Loucy (cell line): Measurements from ENCODE around the gene CASKIN2.

Source experiments
- EZH2phosphoT487 ChIP-seq: fragments of 200-600 bp; IDR thresholded peaks from 2 replicates; pipeline ENCODE4 v1.6.1; 2018; ENCODE audit warnings: antibody characterized with exemption, mild to moderate bottlenecking, moderate library complexity, borderline replicate concordance
- TF ChIP-seq, protein P1 (sequence below): fragments of 200-600 bp; sonication (generic); conservative IDR thresholded peaks from 2 replicates; pipeline ENCODE4 v1.5.1; 2014; ENCODE audit warnings: mild to moderate bottlenecking, antibody characterized with exemption, low read length

DNA sequence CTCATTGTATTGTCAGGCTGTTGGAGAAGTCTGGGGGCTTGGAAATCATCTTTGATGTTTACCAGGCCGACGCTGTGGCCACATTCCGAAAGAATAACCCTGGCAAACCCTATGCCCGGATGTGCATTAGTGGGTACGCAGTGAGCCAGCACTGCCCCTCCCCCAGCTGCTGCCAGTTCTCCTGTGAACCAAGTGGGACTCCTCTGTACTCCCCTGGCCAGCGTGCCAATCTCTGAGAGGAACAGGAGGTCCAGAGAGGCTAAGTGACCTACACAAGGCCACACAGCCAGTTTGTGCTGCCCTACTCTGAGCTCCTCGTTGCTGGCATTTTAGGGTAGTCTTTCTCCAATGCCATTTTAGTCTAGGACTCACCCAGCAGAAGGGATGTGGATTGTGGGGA lies 8.3 kb upstream of the CASKIN2 start:
- TF ChIP-seq, protein P1, sequence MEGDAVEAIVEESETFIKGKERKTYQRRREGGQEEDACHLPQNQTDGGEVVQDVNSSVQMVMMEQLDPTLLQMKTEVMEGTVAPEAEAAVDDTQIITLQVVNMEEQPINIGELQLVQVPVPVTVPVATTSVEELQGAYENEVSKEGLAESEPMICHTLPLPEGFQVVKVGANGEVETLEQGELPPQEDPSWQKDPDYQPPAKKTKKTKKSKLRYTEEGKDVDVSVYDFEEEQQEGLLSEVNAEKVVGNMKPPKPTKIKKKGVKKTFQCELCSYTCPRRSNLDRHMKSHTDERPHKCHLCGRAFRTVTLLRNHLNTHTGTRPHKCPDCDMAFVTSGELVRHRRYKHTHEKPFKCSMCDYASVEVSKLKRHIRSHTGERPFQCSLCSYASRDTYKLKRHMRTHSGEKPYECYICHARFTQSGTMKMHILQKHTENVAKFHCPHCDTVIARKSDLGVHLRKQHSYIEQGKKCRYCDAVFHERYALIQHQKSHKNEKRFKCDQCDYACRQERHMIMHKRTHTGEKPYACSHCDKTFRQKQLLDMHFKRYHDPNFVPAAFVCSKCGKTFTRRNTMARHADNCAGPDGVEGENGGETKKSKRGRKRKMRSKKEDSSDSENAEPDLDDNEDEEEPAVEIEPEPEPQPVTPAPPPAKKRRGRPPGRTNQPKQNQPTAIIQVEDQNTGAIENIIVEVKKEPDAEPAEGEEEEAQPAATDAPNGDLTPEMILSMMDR, result no peak
- TF ChIP-seq EZH2phosphoT487, result no peak
